ENCODE measurements around the gene HOXA10.

DNA sequence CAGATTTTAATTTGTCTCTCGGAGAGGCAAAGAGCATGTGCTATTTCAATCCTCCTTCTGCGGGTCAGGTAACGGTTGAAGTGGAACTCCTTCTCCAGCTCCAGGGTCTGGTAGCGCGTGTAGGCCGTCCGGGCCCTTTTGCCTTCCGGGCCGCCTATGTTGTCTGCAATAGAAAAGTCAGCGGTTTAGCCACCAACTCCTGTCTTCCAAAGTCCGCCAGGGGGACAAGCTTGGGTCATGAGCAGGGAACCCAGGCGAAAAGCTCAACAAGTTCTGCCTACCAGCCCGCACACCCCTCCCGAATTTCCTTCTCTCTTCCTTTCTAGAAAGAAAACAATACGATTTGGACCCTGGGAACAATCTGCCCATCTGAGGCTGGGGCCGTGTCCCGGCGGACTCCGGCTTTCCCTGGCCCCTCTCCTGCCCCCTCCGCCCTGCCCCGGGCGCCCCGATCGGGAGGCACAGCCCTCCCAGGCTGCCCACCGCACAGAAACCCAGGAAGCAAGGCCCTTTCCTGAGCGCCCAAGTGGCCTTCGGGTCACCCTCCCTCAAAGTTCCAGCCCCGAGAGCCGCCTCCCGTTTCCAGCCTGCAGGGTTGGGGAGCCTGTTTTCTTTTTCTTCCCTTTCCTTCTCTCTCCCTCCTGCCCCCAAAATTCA lies 32.1 kb downstream of the HOXA10 start:
- TF ChIP-seq POLR2AphosphoS5 (IDR thresholded peaks at IDR 0.05; ENCODE audit: low read depth, low read length): no peak
- TF ChIP-seq POLR2A (IDR thresholded peaks at IDR 0.05; ENCODE audit: low read depth, low read length): no peak

All from GM12892 (cell line).